SU-DHL-6 (cell line): Measurements from ENCODE around the gene GP9.

ENCODE experiments used
- H2AFZ ChIP-seq: fragments of 200-600 bp; sonication (generic); 2 replicates; pipeline ENCODE4 v1.6.1; 2014; ENCODE audit warnings: low read depth, mild to moderate bottlenecking, moderate library complexity, mixed read lengths, antibody characterized with exemption, low read length; ENCODE audit not compliant: severe bottlenecking
- H3F3A ChIP-seq: fragments of 200-600 bp; shearing (Covaris generic); 2 replicates; pipeline ENCODE4 v1.6.0; 2016; ENCODE audit warnings: antibody characterized with exemption, mild to moderate bottlenecking; ENCODE audit not compliant: insufficient read depth
- H3K27ac ChIP-seq: fragments of 200-600 bp; sonication (generic); 2 replicates; pipeline ENCODE4 v1.5.1; 2016; ENCODE audit warnings: low read depth, mild to moderate bottlenecking, low read length, moderate library complexity, mixed read lengths
- H3K27me3 ChIP-seq: fragments of 200-600 bp; sonication (generic), shearing (Covaris generic); 2 replicates; pipeline ENCODE4 v1.6.0; 2014; ENCODE audit warnings: mild to moderate bottlenecking, low read length
- H3K36me3 ChIP-seq: fragments of 200-600 bp; sonication (generic); 2 replicates; pipeline ENCODE4 v1.6.1; 2014; ENCODE audit warnings: mild to moderate bottlenecking, low read length, mixed read lengths
- H3K4me2 ChIP-seq: fragments of 300-600, 200-600 bp; shearing (Covaris generic), sonication (generic); 2 replicates; pipeline ENCODE4 v1.6.0; 2014; ENCODE audit warnings: low read length, low read depth, mild to moderate bottlenecking; ENCODE audit not compliant: poor library complexity, severe bottlenecking
- H3K4me3 ChIP-seq: fragments of 200-600 bp; sonication (generic); 2 replicates; pipeline ENCODE4 v1.5.1; 2014; ENCODE audit warnings: antibody characterized with exemption, low read length, mild to moderate bottlenecking, mixed read lengths; ENCODE audit not compliant: insufficient read depth, poor library complexity, severe bottlenecking
- H3K79me2 ChIP-seq: fragments of 200-600 bp; sonication (generic); 2 replicates; pipeline ENCODE4 v1.6.1; 2014; ENCODE audit warnings: mild to moderate bottlenecking, low read length, moderate library complexity; ENCODE audit not compliant: insufficient read depth
- H3K9ac ChIP-seq: fragments of 200-600 bp; sonication (generic); 2 replicates; pipeline ENCODE4 v1.7.0; 2014; ENCODE audit warnings: mild to moderate bottlenecking, low read length
- H3K9me2 ChIP-seq: fragments of 200-600 bp; sonication (generic); replicated peaks from 2 replicates; pipeline ENCODE4 v1.6.1; 2014; ENCODE audit warnings: low read length; ENCODE audit not compliant: insufficient read depth
- H3K9me3 ChIP-seq: fragments of 200-600 bp; sonication (generic); 2 replicates; pipeline ENCODE4 v1.6.1; 2014; ENCODE audit warnings: low read length, mixed read lengths; ENCODE audit not compliant: insufficient read depth
- H4K20me1 ChIP-seq: fragments of 200-600 bp; sonication (generic); 2 replicates; pipeline ENCODE4 v1.6.1; 2014; ENCODE audit warnings: low read depth, mild to moderate bottlenecking, antibody characterized with exemption, low read length, moderate library complexity, mixed read lengths
- EZH2phosphoT487 ChIP-seq: fragments of 200-600 bp; sonication (generic), shearing (Covaris generic); conservative IDR thresholded peaks from 2 replicates; pipeline ENCODE4 v1.6.1; 2018; ENCODE audit warnings: mild to moderate bottlenecking, antibody characterized with exemption, low read length, moderate library complexity, mixed read lengths
- TF ChIP-seq, protein P1 (sequence below): fragments of 200-600 bp; sonication (generic); IDR thresholded peaks from one replicate; pipeline ENCODE4 v1.5.1; 2017; ENCODE audit warnings: antibody characterized with exemption, mild to moderate bottlenecking, low read length, moderate library complexity; ENCODE audit not compliant: insufficient read depth, poor library complexity, severe bottlenecking

The GP9 gene

DNA sequence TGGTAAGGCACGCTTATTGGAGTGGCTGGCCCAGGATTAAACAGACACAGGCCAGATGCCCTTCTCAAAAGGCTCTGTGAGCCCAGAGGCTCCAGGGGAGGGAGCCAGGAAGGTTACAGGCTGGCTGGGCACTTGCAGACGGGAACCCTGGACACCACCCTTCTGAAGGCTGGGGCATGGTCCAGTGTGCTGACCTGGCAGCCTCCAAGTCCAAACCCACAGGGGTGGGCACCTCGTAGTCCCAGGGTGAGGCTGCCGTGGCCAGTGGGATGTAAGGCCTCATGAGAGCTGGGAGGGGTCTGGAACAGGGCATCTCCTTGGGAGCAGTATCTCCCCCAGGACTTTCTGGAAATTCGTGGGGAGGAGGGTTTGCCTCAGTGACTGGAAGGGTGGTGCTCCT lies 39.9 kb upstream of the GP9 start:
- H3K4me2 ChIP-seq, result no peak overlapping the region
- H3K79me2 ChIP-seq, result no peaks in the 10 kb centered on the region
- no peaks in the 10 kb centered on the region for H3K36me3 ChIP-seq
- H4K20me1 ChIP-seq, result no peaks in the 10 kb centered on the region
- TF ChIP-seq, protein P1, sequence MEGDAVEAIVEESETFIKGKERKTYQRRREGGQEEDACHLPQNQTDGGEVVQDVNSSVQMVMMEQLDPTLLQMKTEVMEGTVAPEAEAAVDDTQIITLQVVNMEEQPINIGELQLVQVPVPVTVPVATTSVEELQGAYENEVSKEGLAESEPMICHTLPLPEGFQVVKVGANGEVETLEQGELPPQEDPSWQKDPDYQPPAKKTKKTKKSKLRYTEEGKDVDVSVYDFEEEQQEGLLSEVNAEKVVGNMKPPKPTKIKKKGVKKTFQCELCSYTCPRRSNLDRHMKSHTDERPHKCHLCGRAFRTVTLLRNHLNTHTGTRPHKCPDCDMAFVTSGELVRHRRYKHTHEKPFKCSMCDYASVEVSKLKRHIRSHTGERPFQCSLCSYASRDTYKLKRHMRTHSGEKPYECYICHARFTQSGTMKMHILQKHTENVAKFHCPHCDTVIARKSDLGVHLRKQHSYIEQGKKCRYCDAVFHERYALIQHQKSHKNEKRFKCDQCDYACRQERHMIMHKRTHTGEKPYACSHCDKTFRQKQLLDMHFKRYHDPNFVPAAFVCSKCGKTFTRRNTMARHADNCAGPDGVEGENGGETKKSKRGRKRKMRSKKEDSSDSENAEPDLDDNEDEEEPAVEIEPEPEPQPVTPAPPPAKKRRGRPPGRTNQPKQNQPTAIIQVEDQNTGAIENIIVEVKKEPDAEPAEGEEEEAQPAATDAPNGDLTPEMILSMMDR, result no peak
- no peak for TF ChIP-seq EZH2phosphoT487
- H3K27me3 ChIP-seq, result no peaks in the 10 kb centered on the region
- H3K9me3 ChIP-seq, result no peaks in the 10 kb centered on the region
- H3K9ac ChIP-seq, result no peak overlapping the region
- no peaks in the 10 kb centered on the region for H3F3A ChIP-seq
- H2AFZ ChIP-seq, result no peak overlapping the region
- H3K4me3 ChIP-seq, result no peak overlapping the region
- H3K27ac ChIP-seq, result no peak overlapping the region
- H3K9me2 ChIP-seq, result no peaks in the 10 kb centered on the region

DNA sequence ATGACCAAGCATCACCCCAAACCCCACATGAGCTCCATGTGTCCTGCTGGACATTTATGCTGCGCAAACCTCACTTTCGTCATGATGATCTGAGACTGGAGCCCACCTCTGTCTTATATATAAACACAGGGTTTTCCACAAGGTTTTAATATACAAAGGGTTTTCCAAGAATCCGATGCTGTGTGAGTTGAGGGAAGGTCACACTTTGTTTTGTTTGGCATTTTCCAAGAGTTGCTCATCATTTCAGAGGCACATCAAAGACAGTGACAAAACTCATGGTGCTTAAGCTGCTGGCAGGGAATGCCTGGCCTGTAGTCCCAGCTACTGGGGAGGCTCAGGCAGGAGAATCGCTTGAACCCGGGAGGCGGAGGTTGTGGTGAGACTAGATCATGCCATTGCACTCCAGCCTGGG lies 39.4 kb upstream of the GP9 start:
- Histone ChIP-seq H2AFZ (no peak overlapping the region), H3K27ac (no peak overlapping the region), H3K27me3 (no peaks in the 10 kb centered on the region), H3K4me3 (no peak overlapping the region), H3K9me3 (no peaks in the 10 kb centered on the region), H3K4me2 (no peak overlapping the region), H3K36me3 (no peaks in the 10 kb centered on the region), H3K9me2 (no peaks in the 10 kb centered on the region), H4K20me1 (no peaks in the 10 kb centered on the region), H3F3A (no peaks in the 10 kb centered on the region), H3K79me2 (no peaks in the 10 kb centered on the region), H3K9ac (no peak overlapping the region)
- TF ChIP-seq, protein P1, result no peak
- no peak for TF ChIP-seq EZH2phosphoT487

DNA sequence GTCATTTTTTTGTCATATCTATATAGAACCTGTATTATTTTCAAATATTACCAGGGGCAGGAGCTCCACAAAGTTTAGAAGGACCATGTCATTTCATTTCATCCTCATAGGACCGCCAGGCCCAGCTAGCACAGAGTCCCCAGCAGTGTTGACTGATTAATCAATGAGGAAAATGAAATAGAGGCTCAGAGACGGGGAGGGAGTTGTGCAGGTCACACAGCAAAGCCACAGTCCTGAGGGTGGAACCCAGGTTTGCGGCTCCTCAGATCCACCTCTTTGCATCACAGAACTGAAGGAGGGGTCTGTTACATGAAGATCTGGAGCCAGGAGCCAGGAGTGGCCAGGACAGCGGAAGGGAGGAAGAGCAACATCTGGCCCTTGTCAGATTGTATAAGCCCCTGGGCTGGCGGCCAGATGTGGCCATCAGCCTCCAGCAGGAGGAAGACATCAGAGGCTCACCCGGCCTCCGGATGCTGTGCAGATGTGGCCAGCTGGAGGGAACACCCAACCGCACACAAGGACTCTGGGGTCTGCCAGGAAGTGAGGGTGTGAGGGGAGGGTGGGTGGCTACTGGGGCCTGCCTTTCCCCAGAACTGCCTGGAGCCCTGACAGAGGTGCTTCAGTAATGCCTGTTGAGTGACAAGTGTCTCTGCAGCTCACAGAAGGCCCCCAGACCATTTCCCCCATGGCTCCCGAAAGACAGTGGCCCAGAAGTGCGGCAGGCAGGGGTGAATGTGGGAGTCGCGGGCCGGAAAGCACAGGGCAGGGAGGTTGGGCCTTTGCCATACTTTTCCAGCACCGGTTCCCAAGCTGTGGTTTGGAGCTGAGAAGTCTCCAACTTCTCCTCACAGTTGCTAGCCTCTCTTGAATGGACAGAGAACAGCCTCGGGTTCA lies 38.2 kb upstream of the GP9 start:
- TF ChIP-seq, protein P1, result no peak
- TF ChIP-seq EZH2phosphoT487, result no peak
- no peak overlapping the region for H3K27ac ChIP-seq
- H3K9ac ChIP-seq, result no peak overlapping the region
- H3F3A ChIP-seq, result no peaks in the 10 kb centered on the region
- no peaks in the 10 kb centered on the region for H4K20me1 ChIP-seq
- no peak overlapping the region for H2AFZ ChIP-seq
- no peaks in the 10 kb centered on the region for H3K79me2 ChIP-seq
- no peaks in the 10 kb centered on the region for H3K27me3 ChIP-seq
- no peak overlapping the region for H3K4me3 ChIP-seq
- no peaks in the 10 kb centered on the region for H3K9me2 ChIP-seq
- no peaks in the 10 kb centered on the region for H3K36me3 ChIP-seq
- no peak overlapping the region for H3K4me2 ChIP-seq
- no peaks in the 10 kb centered on the region for H3K9me3 ChIP-seq
